Endothelial cell of umbilical vein (primary cell): ENCODE data around the gene SMTNL2. TPM values are rescaled to one million over a fixed set of nuclear protein-coding genes. Genes with fewer than 3 reads are reported as not detected.

ENCODE experiments used
- BruUV-seq: library from RNA; stranded (reverse); fragments of 400-500 nt; replicated peaks from 2 replicates; lab custom pipeline; 2021; lab: Mats Ljungman, UMichigan
- CTCF ChIA-PET: fragments of 300-600, 350-600 bp; sonication (Branson Sonifier 250); formaldehyde crosslinking; loops from one replicate; lab custom pipeline; 2021; ENCODE audit warnings: antibody characterized with exemption, inconsistent platforms; lab: Charles Lee
- POLR2A ChIA-PET: fragments of 300-600, 350-600 bp; sonication (Branson Sonifier 250); formaldehyde crosslinking; loops from one replicate; lab custom pipeline; 2021; ENCODE audit warnings: antibody characterized with exemption, inconsistent platforms; lab: Charles Lee
- DNase-seq: peaks from one replicate; pipeline ENCODE4 v3.0.0-alpha.2; 2011; ENCODE audit warnings: low read depth, low spot score
- FAIRE-seq: peaks from 2 replicates; lab custom pipeline; 2011; peaks lifted over from hg19 to GRCh38; lab: Jason Lieb, UNC
- H2AFZ ChIP-seq: 2 replicates; pipeline ENCODE4 v1.6.0; 2012; ENCODE audit warnings: low read depth, low read length, control low read depth, inconsistent platforms
- H3K27ac ChIP-seq: 2 replicates; pipeline ENCODE4 v1.5.1; 2011; ENCODE audit warnings: low read depth, mild to moderate bottlenecking, control low read depth, low read length, moderate library complexity; ENCODE audit not compliant: insufficient read depth
- H3K27me3 ChIP-seq, 2 experiments: 2 replicates each; pipeline versions ENCODE4 v1.6.0 to v1.6.1; 2011; ENCODE audit warnings: low read length in 2 of 2, mixed read lengths in 1 of 2; ENCODE audit not compliant: control insufficient read depth in 2 of 2, insufficient read depth in 2 of 2
- H3K36me3 ChIP-seq, 2 experiments: 2 replicates in 1 of 2; 3 replicates in 1 of 2; pipeline ENCODE4 v1.5.1; 2011; ENCODE audit warnings: low read length in 2 of 2, mild to moderate bottlenecking in 1 of 2, moderate library complexity in 1 of 2; ENCODE audit not compliant: control insufficient read depth in 2 of 2, insufficient read depth in 2 of 2; ENCODE audit errors: extremely low read depth in 1 of 2
- H3K4me1 ChIP-seq: 3 replicates; pipeline ENCODE4 v1.5.1; 2011; ENCODE audit warnings: mild to moderate bottlenecking, low read length; ENCODE audit not compliant: control insufficient read depth, insufficient read depth; ENCODE audit errors: extremely low read depth
- H3K4me2 ChIP-seq: 2 replicates; pipeline ENCODE4 v1.6.1; 2011; ENCODE audit warnings: low read length, control low read depth, mixed read lengths; ENCODE audit not compliant: insufficient read depth
- H3K4me3 ChIP-seq, 3 experiments: fragments of 200-600 bp in 1 of 3; sonication (generic), shearing (Covaris generic) in 1 of 3; replicated peaks in 1 of 3; 2 replicates each; pipeline ENCODE4 v1.5.1; 2011 to 2016; ENCODE audit warnings: control low read depth in 3 of 3, low read length in 3 of 3, mild to moderate bottlenecking in 2 of 3, inconsistent platforms in 1 of 3, low read depth in 1 of 3, moderate library complexity in 1 of 3; ENCODE audit not compliant: insufficient read depth in 1 of 3
- H3K79me2 ChIP-seq: 2 replicates; pipeline ENCODE4 v1.6.0; 2012; ENCODE audit warnings: low read length, inconsistent platforms; ENCODE audit not compliant: control insufficient read depth, insufficient read depth
- H3K9ac ChIP-seq: replicated peaks from 2 replicates; pipeline ENCODE3; 2011; ENCODE audit warnings: low read length, control low read depth; ENCODE audit not compliant: insufficient read depth; ENCODE audit errors: extremely low read depth
- H3K9me1 ChIP-seq: replicated peaks from 3 replicates; pipeline ENCODE4 v1.6.0; 2011; ENCODE audit warnings: mild to moderate bottlenecking, low read length; ENCODE audit not compliant: control insufficient read depth, insufficient read depth; ENCODE audit errors: extremely low read depth
- H3K9me3 ChIP-seq: replicated peaks from 2 replicates; pipeline ENCODE4 v1.5.1; 2012; ENCODE audit warnings: low read length, inconsistent platforms; ENCODE audit not compliant: control insufficient read depth, insufficient read depth
- H4K20me1 ChIP-seq: replicated peaks from 2 replicates; pipeline ENCODE3; 2011; ENCODE audit warnings: mild to moderate bottlenecking, low read length; ENCODE audit not compliant: control insufficient read depth, insufficient read depth; ENCODE audit errors: extremely low read depth
- CTCF ChIP-seq, 2 donors: IDR thresholded peaks; 1 replicate in 1 of 2; 2 replicates in 1 of 2; pipeline ENCODE4 v1.5.1; 2011; ENCODE audit warnings: low read length in 2 of 2, mild to moderate bottlenecking in 2 of 2, moderate library complexity in 2 of 2, control low read depth in 1 of 2, inconsistent platforms in 1 of 2, low read depth in 1 of 2; ENCODE audit not compliant: insufficient read depth in 1 of 2; ENCODE audit errors: extremely low read depth in 1 of 2
- EZH2 ChIP-seq: IDR thresholded peaks from 2 replicates; pipeline ENCODE4 v1.6.1; 2012; ENCODE audit warnings: borderline replicate concordance, low read depth, mild to moderate bottlenecking, moderate library complexity, low read length, inconsistent platforms; ENCODE audit not compliant: severe bottlenecking
- FOS ChIP-seq: IDR thresholded peaks from 2 replicates; pipeline ENCODE4 v1.6.1; 2011; ENCODE audit warnings: mild to moderate bottlenecking, low read length, moderate library complexity, borderline replicate concordance; ENCODE audit not compliant: insufficient read depth
- GATA2 ChIP-seq: IDR thresholded peaks from 2 replicates; pipeline ENCODE4 v1.7.0; 2011; ENCODE audit warnings: low read depth, mild to moderate bottlenecking, moderate library complexity, mixed read lengths, low read length; ENCODE audit not compliant: insufficient read length, insufficient read depth
- JUN ChIP-seq: IDR thresholded peaks from 2 replicates; pipeline ENCODE4 v1.6.1; 2011; ENCODE audit warnings: borderline replicate concordance, low read depth; ENCODE audit not compliant: insufficient read length, insufficient read depth
- MAX ChIP-seq: IDR thresholded peaks from 2 replicates; pipeline ENCODE4 v1.6.1; 2011; ENCODE audit not compliant: insufficient read depth, insufficient read length
- MYC ChIP-seq: IDR thresholded peaks from one replicate; pipeline ENCODE4 v1.6.1; 2011; ENCODE audit warnings: mild to moderate bottlenecking, low read depth, low read length
- POLR2A ChIP-seq: IDR thresholded peaks from 2 replicates; pipeline ENCODE4 v1.6.1; 2012; ENCODE audit warnings: low read depth, mild to moderate bottlenecking, control low read depth, low read length
- POLR2AphosphoS5 ChIP-seq: IDR thresholded peaks from 2 replicates; pipeline ENCODE4 v1.6.1; 2012; ENCODE audit warnings: low read depth, mild to moderate bottlenecking, control low read depth, low read length, moderate library complexity; ENCODE audit not compliant: insufficient read depth
- dilution Hi-C: fragments of 300-500 bp; cut with MboI; formaldehyde crosslinking; loops from one replicate; pipeline ENCODE4 v1.15.0; 2019; ENCODE audit warnings: low sequenced_read_pairs; ENCODE audit not compliant: extremely low pct_ligation_motif_present
- intact Hi-C: fragments of 100-400 bp; cut with micrococcal nuclease; formaldehyde crosslinking; loops from one replicate; pipeline ENCODE4 v1.10.0; 2022
- polyA plus RNA-seq, 4 experiments: library from polyadenylated mRNA; depleted of rRNA in 3 of 4; stranded (reverse) in 3 of 4; unstranded in 1 of 4; fragments of >200 nt; gene quantifications; 2 replicates each; pipeline versions ENCODE4 v1.2.1 to v1.2.3, GENCODE V29; 2011 to 2012; ENCODE audit warnings: missing spikeins in 1 of 4
- total RNA-seq: library from RNA; stranded (reverse); gene quantifications from 2 replicates; pipeline ENCODE4 v1.2.3, GENCODE V29; 2021

Gene SMTNL2
- total and polyA plus RNA-seq, 2 donors (not counting 3 experiments of a cell fraction or from before 2014, with no cell fraction given), result not detected

GRCh38 chr17:4540224-4540651, 44.1 kb upstream of the SMTNL2 start:
- Histone ChIP-seq H2AFZ (no peak overlapping the region), H3K4me3 (no peak overlapping the region), H3K9ac (no peak overlapping the region), H3K79me2 (no peaks in the 10 kb centered on the region), H3K27me3 (no peaks in the 10 kb centered on the region), H4K20me1 (no peaks in the 10 kb centered on the region), H3K4me1 (peaks cover 43% of the 10 kb centered on the region), H3K27ac (no peak overlapping the region), H3K36me3 (peaks cover 5 to 36% of the 10 kb centered on the region in 2 experiments), H3K4me2 (no peak overlapping the region), H3K9me3 (no peaks in the 10 kb centered on the region), H3K9me1 (no peaks in the 10 kb centered on the region)
- DNase-seq, result no peak
- POLR2A ChIA-PET, result no interaction called here
- TF ChIP-seq POLR2A, result no peak
- no peak for TF ChIP-seq FOS
- no peak for TF ChIP-seq EZH2
- peak; percentile 48 to 72 for TF ChIP-seq CTCF (IDR thresholded peaks at IDR 0.05; ENCODE audit: extremely low read depth in 1 of 2, insufficient read depth in 1 of 2, low read depth in 1 of 2, low read length in 2 of 2)
- TF ChIP-seq MAX, result no peak
- no peak for TF ChIP-seq POLR2AphosphoS5
- TF ChIP-seq MYC, result no peak
- no peak for TF ChIP-seq GATA2
- TF ChIP-seq JUN, result no peak
- intact Hi-C loops (loop anchor here (1.0 to 2.0 kb wide), 2 partner anchors 120 to 325 kb away; no protein-coding TSS in a partner anchor), dilution Hi-C loops (no loop called here)
- BruUV-seq, result no TSS peak
- CTCF ChIA-PET, result interaction anchor here (0.9 to 6.7 kb wide), 5 partner anchors 27 to 127 kb away, joined by 3 to 31 read pairs (median 3); partner anchors contain the start of gene SPNS2
- FAIRE-seq, result no peak
